ENCODE measurements around the gene CEMIP2. TPM values are rescaled to one million over a fixed set of nuclear protein-coding genes. Genes with fewer than 3 reads are reported as not detected.

CEMIP2 gene
- total and polyA plus RNA-seq, 2 donors (not counting 3 experiments of a cell fraction or from before 2014, with no cell fraction given) = 41.6 to 44.3 TPM

- FAIRE-seq (no peak), DNase-seq (ENCODE audit: low read depth, low spot score) (peak; percentile 45)
- dilution Hi-C loops (cut with MboI; ENCODE audit: extremely low pct_ligation_motif_present, low sequenced_read_pairs) (no loop called here), intact Hi-C loops (cut with micrococcal nuclease) (no loop called here)
- H3K36me3 ChIP-seq (ENCODE audit: control insufficient read depth in 2 of 2, extremely low read depth in 1 of 2, insufficient read depth in 2 of 2, low read length in 2 of 2) = peaks cover 0 to 3% of the 10 kb centered on the region in 2 experiments
- no TSS peak for BruUV-seq (replicated peaks)
- no peaks in the 10 kb centered on the region for H3K27me3 ChIP-seq (ENCODE audit: control insufficient read depth in 2 of 2, insufficient read depth in 2 of 2, low read length in 2 of 2)
- no peak overlapping the region for H3K27ac ChIP-seq (ENCODE audit: insufficient read depth, low read depth, low read length)
- H3K9ac ChIP-seq (replicated peaks; ENCODE audit: extremely low read depth, insufficient read depth, low read length) = no peak overlapping the region
- peaks cover 4% of the 10 kb centered on the region for H3K4me1 ChIP-seq (ENCODE audit: control insufficient read depth, extremely low read depth, insufficient read depth, low read length)
- no peak for TF ChIP-seq POLR2A (IDR thresholded peaks at IDR 0.05; ENCODE audit: low read depth, low read length)
- TF ChIP-seq MAX (IDR thresholded peaks at IDR 0.05; ENCODE audit: insufficient read depth, insufficient read length) = no peak
- peak; percentile 56 for TF ChIP-seq GATA2 (IDR thresholded peaks at IDR 0.05; ENCODE audit: insufficient read depth, insufficient read length, low read depth, low read length)
- no peak for TF ChIP-seq MYC (IDR thresholded peaks at IDR 0.05; ENCODE audit: low read depth, low read length)
- TF ChIP-seq FOS (IDR thresholded peaks at IDR 0.05; ENCODE audit: borderline replicate concordance, insufficient read depth, low read length) = peak; percentile 21
- H3K4me2 ChIP-seq (ENCODE audit: insufficient read depth, low read length) = peak overlapping the region; percentile 38
- H4K20me1 ChIP-seq (replicated peaks; ENCODE audit: control insufficient read depth, extremely low read depth, insufficient read depth, low read length) = no peaks in the 10 kb centered on the region
- no peaks in the 10 kb centered on the region for H3K9me3 ChIP-seq (replicated peaks; ENCODE audit: control insufficient read depth, insufficient read depth, low read length)
- no peak overlapping the region for H2AFZ ChIP-seq (ENCODE audit: low read depth, low read length)
- no peak overlapping the region for H3K4me3 ChIP-seq (replicated peaks in 1 of 3; ENCODE audit: insufficient read depth in 1 of 3, low read depth in 1 of 3, low read length in 3 of 3)
- H3K9me1 ChIP-seq (replicated peaks; ENCODE audit: control insufficient read depth, extremely low read depth, insufficient read depth, low read length) = no peaks in the 10 kb centered on the region
- H3K79me2 ChIP-seq (ENCODE audit: control insufficient read depth, insufficient read depth, low read length) = no peaks in the 10 kb centered on the region
- POLR2A ChIA-PET = interaction anchor here (0.6 to 0.7 kb wide), 2 partner anchors 121 to 1287 kb away, joined by 3 read pairs; no protein-coding TSS in a partner anchor
- CTCF ChIA-PET = interaction anchor here (0.6 to 6.1 kb wide), 13 partner anchors 16 to 1394 kb away, joined by 3 to 32 read pairs (median 4); partner anchors contain the start of gene CEMIP2
Measured at GRCh38 chr9:71685394-71685793, 82.9 kb downstream of the CEMIP2 start.

- Histone ChIP-seq H3K79me2 (ENCODE audit: control insufficient read depth, insufficient read depth, low read length) (no peaks in the 10 kb centered on the region), H3K9me3 (replicated peaks; ENCODE audit: control insufficient read depth, insufficient read depth, low read length) (no peaks in the 10 kb centered on the region), H3K36me3 (ENCODE audit: control insufficient read depth in 2 of 2, extremely low read depth in 1 of 2, insufficient read depth in 2 of 2, low read length in 2 of 2) (no peaks in the 10 kb centered on the region), H3K4me2 (ENCODE audit: insufficient read depth, low read length) (no peak overlapping the region), H3K27ac (ENCODE audit: insufficient read depth, low read depth, low read length) (no peak overlapping the region), H3K9me1 (replicated peaks; ENCODE audit: control insufficient read depth, extremely low read depth, insufficient read depth, low read length) (no peaks in the 10 kb centered on the region), H3K4me1 (ENCODE audit: control insufficient read depth, extremely low read depth, insufficient read depth, low read length) (peaks cover 4% of the 10 kb centered on the region), H4K20me1 (replicated peaks; ENCODE audit: control insufficient read depth, extremely low read depth, insufficient read depth, low read length) (no peaks in the 10 kb centered on the region), H3K27me3 (ENCODE audit: control insufficient read depth in 2 of 2, insufficient read depth in 2 of 2, low read length in 2 of 2) (no peaks in the 10 kb centered on the region), H3K4me3 (replicated peaks in 1 of 3; ENCODE audit: insufficient read depth in 1 of 3, low read depth in 1 of 3, low read length in 3 of 3) (no peak overlapping the region), H2AFZ (ENCODE audit: low read depth, low read length) (no peak overlapping the region), H3K9ac (replicated peaks; ENCODE audit: extremely low read depth, insufficient read depth, low read length) (no peak overlapping the region)
- TF ChIP-seq MYC (IDR thresholded peaks at IDR 0.05; ENCODE audit: low read depth, low read length) = no peak
- TF ChIP-seq CTCF (IDR thresholded peaks at IDR 0.05; ENCODE audit: extremely low read depth in 1 of 2, insufficient read depth in 1 of 2, low read depth in 1 of 2, low read length in 2 of 2) = no peak
- no peak for TF ChIP-seq MAX (IDR thresholded peaks at IDR 0.05; ENCODE audit: insufficient read depth, insufficient read length)
- no peak for TF ChIP-seq POLR2AphosphoS5 (IDR thresholded peaks at IDR 0.05; ENCODE audit: insufficient read depth, low read depth, low read length)
- TF ChIP-seq GATA2 (IDR thresholded peaks at IDR 0.05; ENCODE audit: insufficient read depth, insufficient read length, low read depth, low read length) = no peak
- no peak for TF ChIP-seq JUN (IDR thresholded peaks at IDR 0.05; ENCODE audit: borderline replicate concordance, insufficient read depth, insufficient read length, low read depth)
- dilution Hi-C loops (cut with MboI; ENCODE audit: extremely low pct_ligation_motif_present, low sequenced_read_pairs) (no loop called here), intact Hi-C loops (cut with micrococcal nuclease) (no loop called here)
- BruUV-seq (replicated peaks) = no TSS peak
- POLR2A ChIA-PET = interaction anchor here (0.6 kb wide), 1 partner anchor 1286 kb away, joined by 3 read pairs; no protein-coding TSS in a partner anchor
- no peak for DNase-seq (ENCODE audit: low read depth, low spot score)
- CTCF ChIA-PET = interaction anchor here (0.6 to 6.1 kb wide), 14 partner anchors 9 to 1394 kb away, joined by 3 to 32 read pairs (median 5); partner anchors contain the start of gene CEMIP2
- no peak for FAIRE-seq
Measured at GRCh38 chr9:71684566-71684965, 83.7 kb downstream of the CEMIP2 start.
